ENCODE measurements around the gene LRCOL1.

DNA sequence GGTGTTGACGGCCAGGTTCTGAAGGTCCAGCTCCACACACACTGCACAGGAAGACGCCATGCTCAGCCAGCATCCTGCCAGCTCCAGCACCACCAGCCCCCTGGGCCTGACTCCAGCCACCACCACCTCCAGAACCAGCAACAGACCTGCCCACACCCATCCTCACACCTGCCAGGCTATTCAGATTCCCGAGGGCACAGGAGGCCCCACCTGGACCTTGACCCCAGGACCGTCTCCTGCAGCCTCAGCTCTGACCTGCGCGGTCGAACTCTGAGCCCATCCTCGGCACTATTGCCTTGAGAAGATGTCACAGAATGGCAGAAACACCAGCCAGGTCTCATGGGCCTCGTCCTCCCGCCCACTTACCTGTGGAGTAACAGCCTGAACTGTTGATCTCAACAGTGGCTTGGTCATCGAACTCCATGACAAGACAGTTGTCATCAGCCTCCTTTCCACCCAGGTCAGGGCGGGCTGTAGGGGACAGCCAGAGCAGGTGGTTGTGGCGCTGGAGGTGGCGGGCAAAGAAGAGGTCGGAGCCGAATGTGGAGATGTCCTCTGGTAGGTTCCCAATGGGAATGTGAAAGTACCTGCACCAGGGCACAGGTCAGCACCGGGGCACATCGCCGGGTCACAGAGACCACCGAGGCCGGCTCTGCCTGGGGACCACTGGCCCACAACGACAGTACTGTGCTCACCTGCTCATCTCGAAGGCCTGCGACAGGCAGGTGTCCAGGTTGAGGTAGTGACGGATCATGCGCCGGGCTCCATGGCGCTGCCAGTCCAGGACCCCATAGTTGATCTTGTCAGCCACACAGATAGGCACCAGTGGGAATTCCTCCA lies 31.6 kb upstream of the LRCOL1 start:
- TF ChIP-seq, protein P1, sequence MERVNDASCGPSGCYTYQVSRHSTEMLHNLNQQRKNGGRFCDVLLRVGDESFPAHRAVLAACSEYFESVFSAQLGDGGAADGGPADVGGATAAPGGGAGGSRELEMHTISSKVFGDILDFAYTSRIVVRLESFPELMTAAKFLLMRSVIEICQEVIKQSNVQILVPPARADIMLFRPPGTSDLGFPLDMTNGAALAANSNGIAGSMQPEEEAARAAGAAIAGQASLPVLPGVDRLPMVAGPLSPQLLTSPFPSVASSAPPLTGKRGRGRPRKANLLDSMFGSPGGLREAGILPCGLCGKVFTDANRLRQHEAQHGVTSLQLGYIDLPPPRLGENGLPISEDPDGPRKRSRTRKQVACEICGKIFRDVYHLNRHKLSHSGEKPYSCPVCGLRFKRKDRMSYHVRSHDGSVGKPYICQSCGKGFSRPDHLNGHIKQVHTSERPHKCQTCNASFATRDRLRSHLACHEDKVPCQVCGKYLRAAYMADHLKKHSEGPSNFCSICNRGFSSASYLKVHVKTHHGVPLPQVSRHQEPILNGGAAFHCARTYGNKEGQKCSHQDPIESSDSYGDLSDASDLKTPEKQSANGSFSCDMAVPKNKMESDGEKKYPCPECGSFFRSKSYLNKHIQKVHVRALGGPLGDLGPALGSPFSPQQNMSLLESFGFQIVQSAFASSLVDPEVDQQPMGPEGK (tag by site-specific recombination; IDR thresholded peaks at IDR 0.05): no peak
- TF ChIP-seq, protein P2, sequence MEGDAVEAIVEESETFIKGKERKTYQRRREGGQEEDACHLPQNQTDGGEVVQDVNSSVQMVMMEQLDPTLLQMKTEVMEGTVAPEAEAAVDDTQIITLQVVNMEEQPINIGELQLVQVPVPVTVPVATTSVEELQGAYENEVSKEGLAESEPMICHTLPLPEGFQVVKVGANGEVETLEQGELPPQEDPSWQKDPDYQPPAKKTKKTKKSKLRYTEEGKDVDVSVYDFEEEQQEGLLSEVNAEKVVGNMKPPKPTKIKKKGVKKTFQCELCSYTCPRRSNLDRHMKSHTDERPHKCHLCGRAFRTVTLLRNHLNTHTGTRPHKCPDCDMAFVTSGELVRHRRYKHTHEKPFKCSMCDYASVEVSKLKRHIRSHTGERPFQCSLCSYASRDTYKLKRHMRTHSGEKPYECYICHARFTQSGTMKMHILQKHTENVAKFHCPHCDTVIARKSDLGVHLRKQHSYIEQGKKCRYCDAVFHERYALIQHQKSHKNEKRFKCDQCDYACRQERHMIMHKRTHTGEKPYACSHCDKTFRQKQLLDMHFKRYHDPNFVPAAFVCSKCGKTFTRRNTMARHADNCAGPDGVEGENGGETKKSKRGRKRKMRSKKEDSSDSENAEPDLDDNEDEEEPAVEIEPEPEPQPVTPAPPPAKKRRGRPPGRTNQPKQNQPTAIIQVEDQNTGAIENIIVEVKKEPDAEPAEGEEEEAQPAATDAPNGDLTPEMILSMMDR (tag by site-specific recombination; IDR thresholded peaks at IDR 0.05): no peak
- TF ChIP-seq ZNF114 (tag by site-specific recombination; IDR thresholded peaks at IDR 0.05) (no peak), ZNF792 (tag by site-specific recombination; IDR thresholded peaks at IDR 0.05) (no peak), ZBTB20 (tag by site-specific recombination; IDR thresholded peaks at IDR 0.05) (no peak), ZBTB8A (tag by site-specific recombination; IDR thresholded peaks at IDR 0.05) (no peak), ZNF335 (tag by site-specific recombination; conservative IDR thresholded peaks at IDR 0.05) (no peak), ZNF248 (tag by site-specific recombination; IDR thresholded peaks at IDR 0.05) (no peak), ZBTB7A (tag by site-specific recombination; IDR thresholded peaks at IDR 0.05; ENCODE audit: low read depth) (no peak), ZNF830 (tag by site-specific recombination; IDR thresholded peaks at IDR 0.05; ENCODE audit: low read depth) (no peak), ZNF654 (tag by site-specific recombination; IDR thresholded peaks at IDR 0.05; ENCODE audit: low read depth) (no peak), ZNF184 (tag by site-specific recombination; IDR thresholded peaks at IDR 0.05) (no peak), BCL11A (tag by site-specific recombination; IDR thresholded peaks at IDR 0.05; ENCODE audit: low read depth) (no peak), HOXC10 (CRISPR knock-in tag; IDR thresholded peaks at IDR 0.05) (no peak)
